Right lobe of liver (tissue), 4 donors: Measurements from ENCODE around the gene SLC25A5.

ENCODE experiments used
- POLR2A ChIP-seq: fragments of 450-650 bp; IDR thresholded peaks from one replicate; pipeline ENCODE4 v1.6.1; 2017; ENCODE audit warnings: antibody characterized with exemption, mild to moderate bottlenecking
- TF ChIP-seq, protein P1 (sequence below), 4 donors: fragments of 200-600 bp in 3 of 4; fragments of 450-650 bp in 1 of 4; IDR thresholded peaks; one replicate each; pipeline versions ENCODE4 v1.5.1 to v1.8.0; 2016 to 2022; ENCODE audit warnings: antibody characterized with exemption in 4 of 4, mild to moderate bottlenecking in 2 of 4
- donor health status: DM: no; HTN: no; CAD: no.
- donor health status: DM: no; HTN: no; CAD: no.
- donor health status: DM: no; HTN: yes; CAD: no.

DNA sequence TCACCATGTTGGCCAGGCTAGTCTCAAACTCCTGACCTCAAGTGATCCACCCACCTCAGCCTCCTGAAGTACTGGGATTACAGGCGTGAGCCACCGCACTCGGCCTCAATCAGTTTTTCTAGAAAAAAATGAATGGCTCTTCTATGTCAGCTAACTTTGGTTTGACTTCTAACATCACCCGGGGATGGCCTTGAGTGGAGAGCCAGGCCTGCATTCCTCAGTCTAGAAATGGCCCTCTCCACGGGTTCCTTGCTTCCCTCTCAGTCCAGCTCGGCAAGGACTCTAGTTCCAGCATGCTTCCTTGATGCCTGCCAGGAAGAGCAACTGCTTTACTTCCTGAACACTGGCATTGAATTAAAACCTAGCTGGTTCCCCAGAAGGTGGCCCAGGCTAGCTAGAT is 39.0 kb downstream of the SLC25A5 start:
- no peak for TF ChIP-seq POLR2A
- TF ChIP-seq, protein P1, sequence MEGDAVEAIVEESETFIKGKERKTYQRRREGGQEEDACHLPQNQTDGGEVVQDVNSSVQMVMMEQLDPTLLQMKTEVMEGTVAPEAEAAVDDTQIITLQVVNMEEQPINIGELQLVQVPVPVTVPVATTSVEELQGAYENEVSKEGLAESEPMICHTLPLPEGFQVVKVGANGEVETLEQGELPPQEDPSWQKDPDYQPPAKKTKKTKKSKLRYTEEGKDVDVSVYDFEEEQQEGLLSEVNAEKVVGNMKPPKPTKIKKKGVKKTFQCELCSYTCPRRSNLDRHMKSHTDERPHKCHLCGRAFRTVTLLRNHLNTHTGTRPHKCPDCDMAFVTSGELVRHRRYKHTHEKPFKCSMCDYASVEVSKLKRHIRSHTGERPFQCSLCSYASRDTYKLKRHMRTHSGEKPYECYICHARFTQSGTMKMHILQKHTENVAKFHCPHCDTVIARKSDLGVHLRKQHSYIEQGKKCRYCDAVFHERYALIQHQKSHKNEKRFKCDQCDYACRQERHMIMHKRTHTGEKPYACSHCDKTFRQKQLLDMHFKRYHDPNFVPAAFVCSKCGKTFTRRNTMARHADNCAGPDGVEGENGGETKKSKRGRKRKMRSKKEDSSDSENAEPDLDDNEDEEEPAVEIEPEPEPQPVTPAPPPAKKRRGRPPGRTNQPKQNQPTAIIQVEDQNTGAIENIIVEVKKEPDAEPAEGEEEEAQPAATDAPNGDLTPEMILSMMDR (IDR thresholded peaks at IDR 0.05), result no peak
